Measurements from ENCODE around the gene ING2.
"Not testable (repeated sequence)": the region's sequence is repeated elsewhere in the genome, so short reads cannot be mapped to it uniquely, and the experiment has no call there.

Gene ING2, protein sequence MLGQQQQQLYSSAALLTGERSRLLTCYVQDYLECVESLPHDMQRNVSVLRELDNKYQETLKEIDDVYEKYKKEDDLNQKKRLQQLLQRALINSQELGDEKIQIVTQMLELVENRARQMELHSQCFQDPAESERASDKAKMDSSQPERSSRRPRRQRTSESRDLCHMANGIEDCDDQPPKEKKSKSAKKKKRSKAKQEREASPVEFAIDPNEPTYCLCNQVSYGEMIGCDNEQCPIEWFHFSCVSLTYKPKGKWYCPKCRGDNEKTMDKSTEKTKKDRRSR

DNA sequence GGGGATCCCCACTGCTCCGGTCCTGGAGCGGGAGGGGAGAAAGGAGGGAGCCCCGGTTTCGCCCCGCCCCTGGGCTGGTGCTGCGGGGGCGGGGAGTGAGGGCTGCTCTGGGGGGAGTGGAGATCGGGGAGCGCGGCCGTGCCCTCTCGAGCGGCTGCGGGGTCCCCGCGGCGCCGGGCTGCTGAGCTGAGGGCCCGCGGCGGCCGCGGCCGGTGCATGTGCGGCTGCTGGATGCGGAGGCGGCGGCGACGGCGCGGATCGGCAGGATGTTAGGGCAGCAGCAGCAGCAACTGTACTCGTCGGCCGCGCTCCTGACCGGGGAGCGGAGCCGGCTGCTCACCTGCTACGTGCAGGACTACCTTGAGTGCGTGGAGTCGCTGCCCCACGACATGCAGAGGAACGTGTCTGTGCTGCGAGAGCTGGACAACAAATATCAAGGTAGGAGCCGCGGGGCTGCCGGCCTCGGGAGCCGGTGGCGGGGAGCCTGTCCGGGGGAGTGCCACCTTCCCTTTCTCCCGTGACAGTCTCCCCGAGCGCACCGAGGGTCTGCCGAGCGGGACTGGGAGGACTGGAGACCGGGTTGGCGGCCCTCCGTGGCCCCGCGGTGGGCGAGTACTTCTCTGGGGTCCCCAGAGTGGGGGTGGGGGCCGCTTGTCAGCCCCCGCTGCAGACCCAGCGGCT, at the start of gene ING2:
TSS of gene ING2 (plus strand) at position 129 of the 681 bp plus-strand sequence. CDS start at position 267, 138 bp downstream.
- peak; percentile 10 to 38 for DNase-seq

DNA sequence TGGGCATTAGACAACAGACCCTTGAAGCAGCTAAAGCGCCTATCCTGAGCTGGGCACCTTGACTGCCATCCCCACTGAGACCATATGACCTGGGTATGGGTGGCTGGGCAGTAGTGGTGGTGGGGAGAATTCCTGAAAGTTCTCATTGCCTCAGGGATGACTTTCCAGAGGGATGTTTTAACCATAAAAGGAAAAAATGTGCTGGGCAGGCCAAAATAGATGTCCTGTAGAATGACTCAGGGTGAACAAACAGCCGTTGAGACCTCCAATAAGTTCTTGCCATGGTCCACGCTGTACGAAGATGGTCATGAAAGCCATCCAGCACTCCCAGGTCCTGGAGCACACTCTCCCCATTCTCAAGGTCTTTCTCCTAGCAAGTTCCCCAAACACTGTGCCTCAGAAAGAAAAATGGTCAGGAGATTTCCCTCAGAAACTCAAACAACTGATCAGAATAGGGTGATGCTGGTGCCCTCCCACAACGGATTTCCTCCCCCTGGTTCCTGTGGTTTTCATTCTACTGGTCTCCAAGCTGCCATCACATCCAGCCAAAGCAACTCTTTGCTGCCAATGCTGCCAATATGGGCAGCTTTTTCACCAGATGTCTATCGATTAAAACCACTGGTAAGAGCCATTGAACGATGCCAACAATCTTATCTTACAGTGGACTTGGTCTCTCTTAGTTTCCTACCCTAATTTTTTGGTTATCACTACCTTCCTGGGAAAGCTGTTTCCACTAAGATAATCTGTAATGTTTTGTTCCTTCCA, 49.2 kb upstream of the ING2 start:
- DNase-seq, result no peak

DNA sequence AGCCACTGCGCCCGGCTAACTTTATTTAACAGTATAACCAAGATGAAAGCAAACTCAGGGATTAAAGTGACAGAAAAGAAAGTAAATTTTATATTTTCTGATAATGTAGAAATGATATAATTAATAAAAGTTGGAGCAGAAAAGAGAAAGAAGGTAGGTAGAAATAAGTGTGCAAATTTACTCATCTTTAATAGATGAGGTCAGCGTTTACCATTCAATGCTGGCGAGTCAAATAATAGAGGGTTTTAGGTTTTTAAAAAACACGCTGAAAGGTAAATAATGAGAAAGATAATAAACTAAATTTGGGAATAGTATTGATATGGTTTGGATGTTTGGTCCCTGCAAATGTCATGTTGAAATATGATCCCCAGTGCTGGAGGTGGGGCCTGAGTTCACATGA, 46.9 kb upstream of the ING2 start:
- no peak for DNase-seq

DNA sequence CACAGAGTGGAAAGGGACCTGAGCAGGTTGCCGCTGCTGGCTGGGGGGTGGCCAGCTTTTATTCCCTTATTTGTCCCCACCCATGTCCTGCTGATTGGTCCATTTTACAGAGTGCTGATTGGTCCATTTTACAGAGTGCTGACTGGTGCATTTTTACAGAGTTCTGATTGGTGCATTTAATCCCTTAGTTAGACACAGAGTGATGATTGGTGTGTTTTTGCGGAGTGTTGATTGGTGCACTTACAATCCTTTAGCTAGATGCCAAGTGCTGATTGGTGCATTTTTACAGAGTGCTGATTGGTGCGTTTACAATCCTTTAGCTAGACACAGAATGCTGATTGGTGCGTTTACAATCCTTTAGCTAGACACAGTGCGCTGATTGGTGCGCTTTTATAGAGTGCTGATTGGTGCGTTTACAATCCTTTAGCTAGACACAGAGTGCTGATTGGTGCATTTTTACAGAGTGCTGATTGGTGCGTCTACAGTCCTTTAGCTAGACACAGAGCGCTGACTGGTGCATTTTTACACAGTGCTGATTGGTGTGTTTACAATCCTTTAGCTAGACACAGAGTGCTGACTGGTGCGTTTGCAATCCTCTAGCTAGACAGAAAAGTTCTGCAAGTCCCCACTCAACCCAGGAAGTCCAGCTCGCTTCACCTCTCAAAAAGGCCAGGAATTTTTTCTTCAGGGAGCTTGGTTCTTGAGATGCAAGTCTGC, 40.8 kb upstream of the ING2 start:
- DNase-seq, result not testable (repeated sequence)

DNA sequence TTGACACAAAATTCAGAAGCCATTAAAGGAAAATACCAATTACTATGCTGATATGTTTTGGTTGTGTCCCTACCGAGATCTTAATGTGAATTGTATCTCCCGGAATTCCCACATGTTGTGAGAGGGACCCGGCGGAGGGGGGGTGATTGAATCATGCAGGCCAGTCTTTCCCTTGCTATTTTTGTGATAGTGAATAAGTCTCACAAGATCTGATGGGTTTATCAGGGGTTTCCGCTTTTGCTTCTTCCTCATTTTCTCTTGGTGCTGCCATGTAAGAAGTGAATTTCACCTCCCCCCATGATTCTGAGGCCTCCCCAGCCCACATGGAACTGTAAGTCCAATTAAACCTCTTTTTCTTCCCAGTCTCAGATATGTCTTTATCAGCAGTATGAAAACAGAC, 39.0 kb upstream of the ING2 start:
- not testable (repeated sequence) for DNase-seq

DNA sequence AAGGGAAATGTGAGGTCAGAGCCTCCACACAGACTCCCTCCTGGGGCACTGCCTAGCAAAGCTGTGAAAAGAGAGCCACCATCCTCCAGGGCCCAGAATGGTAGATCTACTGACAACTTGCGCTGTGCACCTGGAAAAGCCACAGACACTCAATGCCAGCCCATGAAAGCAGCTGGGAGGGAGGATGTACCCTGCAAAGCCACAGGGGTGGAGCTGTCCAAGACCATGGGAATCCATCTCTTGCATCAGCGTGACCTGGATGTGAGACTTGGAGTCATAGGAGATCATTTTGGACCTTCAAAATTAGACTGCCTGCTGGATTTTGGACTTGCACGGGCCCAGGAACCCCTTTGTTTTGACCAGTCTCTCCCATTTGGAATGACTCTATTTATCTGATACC, 37.6 kb upstream of the ING2 start:
- DNase-seq, result no peak

DNA sequence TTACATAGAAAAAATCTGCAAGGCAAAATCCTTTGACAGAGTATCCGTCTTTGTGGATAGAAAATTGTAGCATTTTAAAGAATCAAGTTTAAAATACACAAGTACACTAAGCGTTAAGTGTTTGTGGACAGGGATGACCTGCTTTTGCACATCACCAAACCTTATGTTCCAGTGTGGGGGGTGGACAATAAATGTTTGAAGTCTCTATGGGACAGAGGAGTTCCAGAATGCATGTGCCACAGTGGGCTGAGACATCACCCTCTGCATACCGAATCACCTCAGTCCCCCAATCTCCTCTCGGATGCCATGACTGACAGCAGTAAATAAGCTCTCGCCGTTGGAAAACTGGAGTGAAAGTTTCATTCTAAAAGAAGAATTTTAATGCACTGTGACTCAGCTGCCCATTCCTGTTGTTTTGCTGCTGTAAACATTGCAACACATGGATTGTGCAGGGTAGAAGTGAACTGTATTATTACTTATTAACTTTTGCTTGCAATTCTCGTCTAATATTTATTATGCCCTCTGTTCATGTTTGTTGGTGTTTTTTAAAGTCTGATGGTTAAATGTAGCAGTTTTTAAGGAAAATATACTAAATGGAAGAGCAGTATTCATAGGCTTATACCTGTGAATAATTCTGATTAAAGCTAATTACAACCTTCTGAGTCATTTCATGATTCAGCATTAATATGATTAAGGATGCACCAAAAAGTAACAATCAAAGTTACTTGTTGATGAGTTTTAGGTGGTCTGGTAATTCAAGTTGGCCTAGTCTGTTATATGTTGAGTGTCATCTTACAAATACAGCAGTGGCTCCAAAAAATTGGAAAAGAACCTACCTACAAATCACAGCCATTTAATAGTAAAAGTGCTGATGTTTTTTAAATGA, 36.4 kb upstream of the ING2 start:
- DNase-seq, result no peak

DNA sequence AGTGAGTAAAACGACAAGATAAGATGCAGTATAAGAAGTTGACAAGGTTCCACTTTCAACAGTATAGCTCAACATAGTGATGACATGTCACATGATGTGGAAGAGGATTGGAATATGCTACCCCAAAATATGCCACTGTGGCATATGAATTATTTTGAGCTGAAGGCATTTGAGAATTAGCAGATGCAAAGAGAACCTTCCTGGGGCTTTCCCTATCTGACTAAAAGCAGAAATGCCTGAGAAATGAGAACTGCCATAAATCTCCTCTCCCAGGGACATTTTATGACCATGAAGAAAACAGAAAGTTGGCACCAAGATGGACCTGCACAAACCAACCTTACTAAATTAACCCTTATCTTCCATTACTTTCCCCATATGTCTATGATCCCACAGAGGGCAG, 35.6 kb upstream of the ING2 start:
- DNase-seq, result no peak

DNA sequence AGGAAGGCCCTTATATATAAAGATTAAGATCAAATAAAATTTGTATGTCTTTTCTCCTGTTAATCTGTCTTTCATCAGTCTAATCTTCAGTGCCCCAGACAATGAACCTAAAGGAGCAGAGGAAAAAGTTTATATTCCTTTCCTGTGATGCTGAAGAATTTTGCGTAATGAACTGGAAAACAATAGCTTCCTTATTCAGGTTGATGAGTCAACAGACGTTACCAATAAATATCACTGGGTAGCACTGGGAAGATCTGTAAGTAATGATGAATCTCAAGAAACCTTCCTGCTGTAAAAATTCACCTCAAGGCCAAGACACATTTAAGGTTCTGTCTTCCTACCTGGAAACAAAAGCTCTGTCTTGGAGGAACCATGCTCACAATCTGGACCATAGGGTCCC, 34.9 kb upstream of the ING2 start:
- DNase-seq, result no peak

DNA sequence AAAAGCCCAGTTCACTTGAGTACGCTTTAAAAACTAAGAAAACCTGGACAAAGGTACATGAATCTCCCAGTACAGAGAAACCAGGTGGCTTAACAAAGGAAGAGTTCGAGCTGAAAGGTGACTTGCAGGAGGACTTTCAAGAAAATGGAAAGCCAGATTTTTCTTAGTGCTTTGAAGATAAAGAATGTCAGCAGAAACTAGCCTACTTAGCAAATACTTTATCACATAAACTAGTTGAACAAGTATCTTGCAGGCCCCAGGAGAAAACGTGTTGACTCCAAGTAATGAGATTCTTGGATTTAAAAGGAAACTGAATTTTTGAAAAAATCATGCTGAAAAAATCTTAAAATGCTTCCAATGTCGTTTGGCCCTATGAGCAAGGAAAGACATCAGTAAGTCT, 34.0 kb upstream of the ING2 start:
- DNase-seq, result no peak

DNA sequence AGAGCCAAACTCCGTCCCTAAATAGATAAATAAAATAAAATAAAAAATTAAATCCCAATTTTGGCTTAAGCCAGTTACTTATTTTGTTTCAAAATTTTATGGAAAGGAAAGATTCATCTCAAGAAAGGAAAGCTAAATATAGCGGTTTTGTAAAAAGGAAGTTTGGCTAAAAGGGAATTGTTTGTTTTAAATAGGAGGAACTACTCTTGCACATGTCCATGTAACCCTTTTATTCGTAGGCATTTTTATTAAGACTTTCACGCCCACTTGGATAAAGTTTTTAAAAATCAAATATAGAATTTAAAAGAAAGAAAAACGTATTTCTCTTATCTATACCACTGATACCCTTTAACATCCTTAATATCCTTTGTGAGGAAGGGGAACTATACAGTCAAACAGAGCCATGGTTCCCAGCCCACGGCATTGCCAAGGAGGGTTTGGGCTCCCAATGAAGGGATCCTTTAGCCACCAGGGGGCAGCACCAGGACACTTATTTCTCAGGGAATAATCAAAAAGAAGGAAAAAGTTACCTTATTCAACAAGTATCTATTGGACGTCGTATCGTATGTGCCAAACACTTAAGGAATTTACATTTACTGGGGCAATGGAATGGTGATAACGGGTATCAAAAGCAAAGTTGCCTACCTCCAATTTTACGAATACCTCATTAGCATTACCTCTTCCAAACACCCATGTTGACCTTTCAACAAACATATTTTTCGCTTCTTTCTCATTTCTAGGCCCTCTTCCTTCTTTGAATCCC, 32.7 kb upstream of the ING2 start:
- peak; percentile 28 to 35 for DNase-seq

DNA sequence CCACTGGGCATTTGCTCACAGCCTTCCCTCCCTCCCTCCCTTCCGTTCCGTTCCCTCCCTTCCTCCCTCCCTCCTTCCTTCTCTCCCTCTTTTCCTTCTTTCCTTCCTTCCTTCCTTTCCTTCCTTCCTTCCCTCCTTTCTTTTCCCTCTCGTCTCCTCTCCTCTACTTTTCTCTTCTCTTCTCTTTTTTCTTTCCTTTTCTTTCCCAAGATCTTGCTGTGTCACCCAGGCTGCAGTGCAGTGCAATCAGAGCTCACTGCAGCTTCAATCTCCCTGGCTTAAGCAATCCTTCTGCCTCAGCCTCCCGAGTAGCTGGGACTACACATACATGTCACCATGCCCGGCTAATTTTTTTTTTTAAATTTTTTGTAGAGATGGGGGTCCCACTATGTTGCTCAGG, 26.7 kb upstream of the ING2 start:
- DNase-seq, result no peak

DNA sequence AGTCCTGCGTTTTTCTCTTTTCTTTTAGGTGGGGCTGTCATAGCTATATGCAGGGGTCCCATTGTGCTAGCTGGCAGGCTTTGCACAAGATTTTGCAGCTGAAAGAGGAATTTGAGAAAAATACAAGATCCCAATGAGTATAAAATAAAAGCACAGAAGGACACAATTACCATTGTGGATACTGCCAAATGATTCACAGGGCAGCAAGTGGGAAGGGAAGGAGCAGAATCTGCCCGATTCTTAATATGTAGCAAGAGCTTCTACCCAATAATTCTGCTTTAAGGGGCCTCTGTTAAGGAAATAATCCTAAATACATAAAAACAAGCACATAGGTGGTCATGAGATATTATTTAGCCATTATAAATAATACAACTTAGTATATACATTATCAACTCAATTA, 25.9 kb upstream of the ING2 start:
- DNase-seq, result no peak

DNA sequence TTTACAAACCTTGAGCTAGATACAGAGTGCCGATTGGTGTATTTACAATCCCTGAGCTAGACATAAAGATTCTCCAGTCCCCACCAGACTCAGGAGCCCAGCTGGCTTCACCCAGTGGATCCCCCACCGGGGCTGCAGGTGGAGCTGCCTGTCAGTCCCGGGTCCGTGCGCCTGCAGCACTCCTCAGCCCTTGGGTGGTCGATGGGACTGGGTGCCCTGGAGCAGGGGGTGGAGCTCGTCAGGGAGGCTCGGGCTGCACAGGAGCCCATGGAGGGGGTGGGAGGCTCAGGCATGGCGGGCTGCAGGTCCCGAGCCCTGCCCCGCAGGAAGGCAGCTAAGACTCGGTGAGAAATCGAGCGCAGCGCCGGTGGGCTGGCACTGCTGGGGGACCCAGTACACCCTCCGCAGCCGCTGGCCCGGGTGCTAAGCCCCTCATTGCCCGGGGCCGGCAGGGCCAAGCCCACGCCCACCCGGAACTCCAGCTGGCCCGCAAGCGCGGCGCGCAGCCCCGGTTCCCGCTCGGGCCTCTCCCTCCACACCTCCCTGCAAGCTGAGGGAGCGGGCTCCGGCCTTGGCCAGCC, 22.3 kb upstream of the ING2 start:
- not testable (repeated sequence) for DNase-seq

DNA sequence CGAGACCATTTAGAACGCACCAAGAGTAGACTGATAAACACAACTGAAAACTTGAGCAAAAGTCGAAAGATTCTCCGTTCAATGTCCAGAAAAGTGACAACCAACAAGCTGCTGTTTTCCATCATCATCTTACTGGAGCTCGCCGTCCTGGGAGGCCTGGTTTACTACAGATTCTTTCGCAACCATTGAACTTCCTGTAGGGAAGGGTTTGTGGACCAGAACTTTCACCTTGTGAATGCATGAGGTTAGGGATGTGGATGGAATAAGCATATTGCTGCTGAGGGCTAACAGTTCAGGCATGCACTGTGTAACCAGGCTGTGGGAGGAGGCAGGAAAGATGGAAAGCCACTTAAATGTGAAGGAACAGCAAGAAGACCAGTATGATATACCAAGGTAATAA, 20.9 kb upstream of the ING2 start:
- DNase-seq, result no peak

DNA sequence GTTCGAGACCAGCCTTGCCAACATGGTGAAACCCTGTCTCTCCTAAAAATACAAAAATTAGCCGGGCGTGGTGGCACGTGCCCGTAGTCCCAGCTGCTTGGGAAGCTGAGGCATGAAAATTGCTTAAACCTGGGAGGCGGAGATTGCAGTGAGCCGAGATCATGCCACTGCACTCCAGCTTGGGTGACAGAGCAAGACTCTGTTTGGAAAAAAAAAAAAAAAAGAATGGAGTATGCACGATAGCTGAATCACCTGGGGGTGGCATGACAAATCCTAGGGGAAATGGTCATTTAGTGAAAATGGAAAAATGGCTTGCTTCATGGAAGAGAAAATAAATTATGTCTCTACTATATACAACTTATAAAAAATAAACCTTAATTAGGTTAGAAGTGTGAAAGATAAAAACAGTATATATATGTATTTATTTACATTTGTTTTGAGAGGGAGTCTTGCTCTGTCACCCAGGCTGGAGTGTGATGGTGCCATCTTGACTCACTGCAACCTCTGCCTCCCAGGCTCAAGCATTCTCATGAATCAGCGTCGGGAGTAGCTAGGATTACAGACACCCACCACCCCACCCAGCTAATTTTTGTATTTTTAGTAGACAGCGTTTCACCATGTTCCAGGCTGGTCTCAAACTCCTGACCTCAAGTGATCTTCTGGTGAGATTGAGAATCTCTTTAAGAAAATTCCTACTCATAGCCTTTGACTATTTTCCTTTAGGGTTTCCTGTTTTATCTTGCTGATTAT, 19.3 kb upstream of the ING2 start:
- no peak for DNase-seq

DNA sequence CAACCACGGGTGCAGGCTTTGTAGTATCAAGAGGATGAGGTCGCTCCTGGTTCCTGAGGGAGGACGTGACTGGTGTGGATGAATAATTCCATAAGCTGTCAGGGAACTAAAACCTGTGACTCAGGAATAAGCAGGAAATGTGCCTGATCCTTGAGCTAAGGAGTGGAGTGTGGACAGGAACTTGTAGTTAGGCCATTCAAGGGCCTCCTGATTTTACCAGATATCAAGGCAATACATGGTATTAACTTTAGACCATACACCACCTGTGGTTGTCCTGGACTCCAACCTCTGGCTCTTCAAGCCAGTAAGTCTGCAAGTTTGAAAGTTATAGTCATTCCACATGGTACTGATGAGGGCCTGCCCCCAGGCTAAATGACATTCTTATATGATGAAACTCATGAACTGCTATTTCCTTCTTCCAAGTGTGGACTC, 12.1 kb upstream of the ING2 start:
- DNase-seq, result no peak

DNA sequence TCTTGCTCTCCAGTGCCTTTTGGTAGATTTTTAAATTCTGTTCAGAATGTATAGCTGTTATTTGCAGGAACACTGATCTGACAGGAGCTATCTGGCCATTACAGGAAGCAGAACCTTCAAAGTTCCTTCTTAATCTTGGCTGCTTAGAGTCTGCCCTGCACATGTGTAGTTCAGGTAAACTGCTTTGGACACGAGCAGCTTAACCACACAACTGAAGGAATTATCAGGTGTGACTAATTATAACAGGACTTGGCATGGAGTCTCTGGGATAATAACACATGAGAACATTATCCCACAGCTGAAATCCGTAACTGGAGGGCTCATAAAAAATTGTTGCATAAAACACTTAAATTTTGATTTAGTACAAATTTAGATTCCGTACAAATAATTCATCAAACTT, 11.6 kb upstream of the ING2 start:
- DNase-seq, result no peak

DNA sequence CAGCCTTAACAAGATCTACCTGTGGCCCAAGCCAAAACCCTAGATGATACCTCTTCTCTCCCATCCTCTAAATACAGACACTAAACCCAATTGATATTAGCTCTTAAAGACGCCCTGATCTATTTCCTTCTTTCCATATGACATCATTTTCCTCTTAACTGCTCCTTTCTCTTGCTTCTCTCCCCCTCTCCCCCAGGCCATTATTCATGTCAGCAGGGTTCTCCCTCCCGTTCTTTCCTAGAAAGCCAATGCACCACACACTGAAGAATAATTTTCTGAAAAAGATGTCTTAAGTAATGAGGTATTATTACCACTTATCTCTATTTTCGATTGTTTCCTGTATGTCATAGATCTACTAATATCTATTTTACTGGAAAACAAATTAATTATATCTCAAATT, 9.7 kb upstream of the ING2 start:
- no peak for DNase-seq

DNA sequence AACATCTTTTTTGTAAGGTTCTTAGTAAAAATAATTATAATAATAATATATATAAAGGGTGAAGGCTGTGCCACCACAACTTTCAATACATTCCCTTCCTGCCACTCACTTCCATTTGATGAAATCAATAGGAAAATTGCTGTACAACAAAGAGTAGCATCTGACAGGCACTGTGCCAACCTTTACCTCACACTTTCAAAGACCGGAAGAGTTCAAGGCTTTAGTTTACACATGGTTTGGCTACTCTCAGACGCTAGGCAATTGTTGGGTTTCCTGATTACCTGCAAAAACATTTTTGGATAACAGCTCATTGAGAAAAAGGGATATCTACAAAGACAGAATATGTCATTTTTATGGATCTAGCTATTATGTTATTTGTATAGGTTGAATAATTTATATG, 5.5 kb upstream of the ING2 start:
- no peak for DNase-seq
